ENCODE data around the gene AMT. TPM values are rescaled to one million over a fixed set of nuclear protein-coding genes. Genes with fewer than 3 reads are reported as not detected.

AMT gene
- 5.3 and 5.4 TPM in 2 replicates for total RNA-seq (2014; rRNA removed; shearing (Covaris generic))
- total RNA-seq (2022): 6.0 and 7.8 TPM in 2 replicates
- percentile 36 among the genes with signal in this experiment for Bru-seq, nascent RNA
- BruChase-seq, experiment 1, labeled RNA remaining after a 6-hour chase: percentile 52 among the genes with signal in this experiment
- percentile 46 among the genes with signal in this experiment for BruChase-seq, experiment 2, labeled RNA remaining after a 2-hour chase
- long read RNA-seq, transcript AMT-217 (1 exons, 3,780 nt): major isoform, 21 of 28 reads
- long read RNA-seq, partial matches to known transcripts: 2 of 28 reads
- long read RNA-seq, other reads (novel, unspliced or antisense): 2 of 28 reads

GRCh38 chr3:49422379-49423248, at the start of gene AMT:
TSS of gene AMT (minus strand) at chr3:49422473. CDS start at chr3:49422450, 23 bp downstream.
- H3K79me2 ChIP-seq (ENCODE audit: insufficient read depth, low read depth, low read length): no peaks in the 10 kb centered on the region
- no peaks in the 10 kb centered on the region for H3K9me3 ChIP-seq (ENCODE audit: low read length)
- no peak within 1 kb of the TSS for H3K4me2 ChIP-seq (ENCODE audit: low read length)
- no peak within 1 kb of the TSS for H3K4me3 ChIP-seq (ENCODE audit: low read depth, low read length, poor library complexity, severe bottlenecking)
- H4K20me1 ChIP-seq (ENCODE audit: insufficient read depth, low read length): no peaks in the 10 kb centered on the region
- no peaks in the 10 kb centered on the region for H3K9me2 ChIP-seq (ENCODE audit: insufficient read depth, low read length)
- H2AFZ ChIP-seq (ENCODE audit: low read length): no peak within 1 kb of the TSS
- H3K27ac ChIP-seq (ENCODE audit: low read depth, low read length, poor library complexity, severe bottlenecking): no peak within 1 kb of the TSS
- TF ChIP-seq CTCF (conservative IDR thresholded peaks at IDR 0.05; ENCODE audit: low read length) (no peak), EZH2phosphoT487 (IDR thresholded peaks at IDR 0.05; ENCODE audit: borderline replicate concordance, low read depth, low read length) (no peak)
- ChIA-PET CTCF (ENCODE audit: unreplicated experiment) (no interaction called here), POLR2A (no interaction called here)
- intact Hi-C loops (cut with micrococcal nuclease; ENCODE audit: unreplicated experiment): no loop called here
- BruUV-seq (replicated peaks): TSS peak; percentile 70
- no peak for DNase-seq (ENCODE audit: low spot score)
- peaks cover 3% of the 10 kb centered on the region for H3K4me1 ChIP-seq (ENCODE audit: insufficient read depth, low read length, poor library complexity, severe bottlenecking)
- H3K36me3 ChIP-seq (ENCODE audit: insufficient read depth, low read length): no peaks in the 10 kb centered on the region

- Histone ChIP-seq H3K36me3 (ENCODE audit: insufficient read depth, low read length) (peaks cover 13% of the 10 kb centered on the region), H4K20me1 (ENCODE audit: insufficient read depth, low read length) (peaks cover 12% of the 10 kb centered on the region; the same call in 1 of the 2 replicates), H3K9me2 (ENCODE audit: insufficient read depth, low read length) (no peaks in the 10 kb centered on the region), H3K4me1 (ENCODE audit: insufficient read depth, low read length, poor library complexity, severe bottlenecking) (peaks cover 22% of the 10 kb centered on the region), H3K4me2 (ENCODE audit: low read length) (peak overlapping the region; percentile 93), H3K9me3 (ENCODE audit: low read length) (no peaks in the 10 kb centered on the region), H3K4me3 (ENCODE audit: low read depth, low read length, poor library complexity, severe bottlenecking) (peak overlapping the region; percentile 90), H3K27ac (ENCODE audit: low read depth, low read length, poor library complexity, severe bottlenecking) (peak overlapping the region; percentile 80), H2AFZ (ENCODE audit: low read length) (peak overlapping the region; percentile 50; the same call in 1 of the 2 replicates), H3K79me2 (ENCODE audit: insufficient read depth, low read depth, low read length) (peaks cover 17% of the 10 kb centered on the region)
- DNase-seq (ENCODE audit: low spot score): peak; percentile 38
- TF ChIP-seq EZH2phosphoT487 (IDR thresholded peaks at IDR 0.05; ENCODE audit: borderline replicate concordance, low read depth, low read length) (no peak), CTCF (conservative IDR thresholded peaks at IDR 0.05; ENCODE audit: low read length) (no peak; the same call in 1 of the 2 replicates)
- POLR2A ChIA-PET: interaction anchor here (0.9 to 1.6 kb wide), 3 partner anchors 11 to 27 kb away, joined by 3 to 13 read pairs (median 6); no protein-coding TSS in a partner anchor
- CTCF ChIA-PET (ENCODE audit: unreplicated experiment): interaction anchor here (0.9 kb wide), 1 partner anchor 55 kb away, joined by 13 read pairs; no protein-coding TSS in a partner anchor
- intact Hi-C loops (cut with micrococcal nuclease; ENCODE audit: unreplicated experiment): loop anchor here (1.0 to 2.0 kb wide), 3 partner anchors 42 to 204 kb away; partner anchors contain the start of genes APEH, NICN1 and USP4
- TSS peak; percentile 81 for BruUV-seq (replicated peaks)
These were observed 48.6 kb upstream of the AMT start for GRCh38 chr3:49470714-49471420.

Measured in OCI-LY7 (cell line).